Right forelimb (tissue), 1 donor: ENCODE measurements around the gene MARCO.
A peak's percentile ranks its signal among the peaks of the same experiment; 100 is the strongest.
"Not testable (repeated sequence)": the region's sequence is repeated elsewhere in the genome, so short reads cannot be mapped to it uniquely, and the experiment has no call there.

Source experiments
- DNase-seq: peaks from one replicate; pipeline ENCODE4 v3.0.0-alpha.2; 2018

MARCO gene

DNA sequence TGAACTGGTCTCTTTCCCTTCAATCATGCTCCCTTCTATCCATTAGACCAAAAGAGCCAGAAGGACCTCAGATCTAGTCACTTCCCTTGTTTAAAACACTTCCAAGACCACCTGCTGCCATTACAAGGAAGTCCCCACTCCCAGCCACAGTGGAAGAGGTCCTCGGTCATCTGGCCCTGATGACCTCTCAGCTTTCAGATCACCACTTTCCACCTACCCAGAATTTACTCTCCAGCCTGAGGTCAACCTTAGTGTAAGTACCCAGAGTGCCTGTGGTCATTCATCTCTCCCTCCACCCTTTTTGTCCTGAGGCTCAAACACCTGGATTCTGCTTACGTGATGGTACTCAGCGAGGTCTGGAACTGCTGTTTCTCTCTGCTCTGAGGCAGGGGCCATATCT, 67.1 kb downstream of the MARCO start:
- DNase-seq, result peak; percentile 21

DNA sequence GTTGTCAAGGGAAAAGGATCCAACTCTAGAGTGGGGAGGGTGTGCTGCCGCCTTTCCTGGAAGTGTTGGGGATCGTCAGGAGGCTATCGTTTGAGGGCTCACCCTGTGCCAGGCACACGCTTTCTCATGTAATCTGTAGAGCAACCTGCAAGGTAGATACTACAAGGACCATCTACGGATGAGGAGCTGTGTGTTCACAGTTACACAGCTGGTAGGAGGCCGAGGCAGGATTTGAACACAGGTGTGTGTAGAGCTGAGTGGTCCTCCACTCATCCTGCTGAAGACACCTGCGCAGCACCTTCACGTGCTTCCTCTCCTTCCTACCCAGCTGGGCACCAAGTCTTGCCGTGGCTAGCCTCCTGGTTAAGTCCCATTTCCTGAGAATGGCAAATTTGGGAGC, 68.3 kb downstream of the MARCO start:
- DNase-seq, result peak; percentile 30

DNA sequence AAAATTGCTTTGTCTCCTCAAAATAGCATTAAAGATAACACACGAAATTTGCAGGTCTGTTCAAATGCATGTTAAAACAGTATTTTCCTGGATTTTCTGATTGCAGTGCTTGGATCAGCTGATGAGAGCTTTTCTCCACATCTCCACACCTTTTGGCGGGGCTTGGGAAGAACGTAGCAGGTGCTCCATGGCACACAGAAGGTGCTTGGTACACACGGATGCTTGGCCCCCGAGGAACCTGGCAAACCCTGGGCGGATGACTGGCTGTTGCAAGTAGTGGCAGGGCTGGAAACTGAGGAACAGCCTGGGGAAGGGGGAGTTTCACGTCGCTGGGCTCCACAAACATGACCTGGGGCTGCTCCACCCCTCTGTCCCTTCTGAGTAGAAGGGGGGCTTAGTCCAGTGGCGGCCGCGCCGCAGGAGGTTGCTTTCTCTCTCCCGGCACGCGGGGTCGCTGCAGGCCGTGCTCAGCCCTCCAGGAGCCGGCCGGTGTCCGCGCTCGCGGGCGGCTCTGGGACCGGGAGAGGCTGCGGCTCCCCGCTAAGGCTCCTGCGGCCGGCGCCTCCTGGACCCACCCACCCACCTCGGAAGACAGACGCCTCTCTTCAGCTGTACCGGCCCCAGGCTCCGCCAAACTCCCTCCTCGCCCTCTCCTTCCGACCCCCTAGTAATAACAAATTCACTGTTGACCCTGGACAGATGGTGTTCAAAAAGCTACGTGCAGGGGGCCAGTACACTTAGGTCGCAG, 69.3 kb downstream of the MARCO start:
- peak; percentile 70 for DNase-seq

DNA sequence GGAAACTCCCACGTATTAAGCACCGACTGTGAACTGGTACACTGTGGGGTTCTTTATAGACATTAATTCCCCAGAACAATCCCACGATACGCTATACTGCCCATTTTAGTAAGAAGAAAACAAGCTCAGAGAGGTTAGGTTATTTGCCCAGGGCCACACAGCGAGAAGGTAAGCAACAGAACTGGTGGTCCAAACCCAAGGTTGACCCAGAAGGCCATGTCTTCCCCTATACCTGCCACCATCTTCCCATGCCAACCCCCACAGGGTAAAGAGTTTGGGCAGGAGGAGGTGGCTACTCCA, 69.9 kb downstream of the MARCO start:
- DNase-seq, result no peak

DNA sequence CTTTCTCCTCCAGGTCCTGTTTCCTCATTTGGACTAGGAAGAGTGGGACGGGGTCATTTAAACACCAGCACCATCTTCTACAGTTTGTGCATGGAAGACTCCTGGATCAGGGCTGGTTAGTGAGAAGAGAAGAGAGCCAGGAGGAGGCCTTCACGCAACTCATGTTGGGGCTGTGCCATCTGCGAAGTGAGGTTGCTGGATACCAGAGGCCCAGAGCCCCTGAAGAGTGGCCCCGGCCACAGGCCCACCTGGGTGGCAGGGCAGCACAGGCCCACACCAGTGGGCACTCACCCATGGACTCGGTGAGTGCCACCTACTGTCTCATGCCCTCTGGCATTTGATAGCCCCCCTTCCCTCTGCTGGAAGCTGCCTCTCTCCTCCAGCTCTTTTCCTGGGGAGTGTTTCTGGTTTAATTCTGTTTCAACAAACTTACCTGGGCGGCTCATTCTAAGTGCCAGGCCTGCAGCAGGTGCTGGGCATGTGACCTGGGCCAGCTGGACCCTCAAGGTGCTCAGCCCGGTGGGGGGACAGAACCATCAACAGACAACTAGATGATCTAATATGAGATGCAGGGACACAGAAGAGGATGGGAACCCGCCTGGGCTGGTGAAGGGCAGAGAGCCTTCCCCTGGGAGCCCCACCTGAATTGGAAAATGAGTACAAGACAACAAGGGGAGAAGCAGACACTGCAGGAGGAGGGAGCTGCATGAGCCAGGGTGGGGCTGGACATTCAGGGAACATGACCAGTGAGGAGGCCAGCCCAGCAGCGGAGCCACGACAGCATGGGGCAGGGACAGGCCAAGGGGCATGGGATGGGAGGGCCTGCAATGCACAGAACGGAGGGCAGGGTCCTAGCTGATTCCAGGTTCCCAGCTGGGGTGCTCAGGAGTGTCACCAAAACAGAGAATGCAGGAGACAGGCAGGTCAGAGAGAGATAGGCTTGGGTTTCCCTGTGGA, 70.6 kb downstream of the MARCO start:
- peak; percentile 41 for DNase-seq

DNA sequence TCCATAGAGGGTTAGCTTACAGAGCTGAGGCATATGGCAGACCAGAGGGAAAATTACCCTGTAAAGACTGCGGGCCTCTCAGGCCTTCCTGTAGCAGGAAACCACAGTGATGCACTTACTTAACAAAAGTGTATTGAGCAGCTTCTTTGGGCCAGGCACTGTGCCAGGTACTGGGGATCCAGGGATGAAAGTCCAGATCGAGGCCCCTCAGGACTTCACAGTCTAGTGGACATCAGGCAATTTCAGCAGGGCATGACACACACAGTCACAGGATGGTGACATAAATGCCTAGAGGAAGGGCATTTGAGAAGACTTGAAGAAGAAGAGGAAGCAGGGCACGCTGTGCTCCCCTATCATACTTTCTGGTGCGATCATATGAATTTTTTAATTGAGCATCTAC, 71.7 kb downstream of the MARCO start:
- peak; percentile 17 for DNase-seq

DNA sequence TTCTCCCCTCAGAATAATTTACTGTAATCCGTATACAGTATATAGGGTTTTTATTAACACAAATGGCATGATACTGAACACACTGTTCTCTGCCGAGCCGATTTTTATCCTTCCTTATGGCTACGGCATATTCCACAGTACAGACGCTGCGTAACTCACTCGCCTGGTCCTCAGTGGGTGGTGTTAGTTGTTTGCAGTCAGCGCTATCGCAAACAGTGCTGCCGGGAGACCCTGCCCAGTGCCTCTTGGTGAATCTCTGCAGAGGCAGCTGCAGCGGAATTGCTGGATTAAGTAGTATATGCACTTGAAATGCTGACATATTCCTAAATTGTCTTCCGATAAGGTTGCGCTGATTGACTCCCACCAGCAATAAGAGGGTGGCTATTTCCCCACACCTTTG, 73.9 kb downstream of the MARCO start:
- peak; percentile 17 for DNase-seq

DNA sequence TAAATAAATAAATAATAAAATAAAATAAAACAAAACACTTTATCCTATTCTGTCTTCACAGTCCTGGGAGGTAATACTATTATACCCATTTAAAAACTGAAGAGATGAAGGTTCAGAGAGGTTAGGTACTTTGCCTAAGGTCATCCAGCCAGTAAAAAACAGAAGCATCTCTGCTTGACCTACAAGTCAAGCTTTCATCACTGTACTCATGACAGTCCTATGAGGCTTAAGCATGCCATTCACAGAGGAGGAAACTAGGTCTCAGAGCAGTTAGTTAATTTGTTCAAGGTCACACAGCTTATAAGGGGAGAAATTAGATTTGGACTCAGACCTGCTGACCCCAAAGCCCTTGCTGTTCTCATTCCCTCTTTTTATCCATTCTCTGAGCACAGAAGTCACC, 77.5 kb downstream of the MARCO start:
- DNase-seq, result no peak

DNA sequence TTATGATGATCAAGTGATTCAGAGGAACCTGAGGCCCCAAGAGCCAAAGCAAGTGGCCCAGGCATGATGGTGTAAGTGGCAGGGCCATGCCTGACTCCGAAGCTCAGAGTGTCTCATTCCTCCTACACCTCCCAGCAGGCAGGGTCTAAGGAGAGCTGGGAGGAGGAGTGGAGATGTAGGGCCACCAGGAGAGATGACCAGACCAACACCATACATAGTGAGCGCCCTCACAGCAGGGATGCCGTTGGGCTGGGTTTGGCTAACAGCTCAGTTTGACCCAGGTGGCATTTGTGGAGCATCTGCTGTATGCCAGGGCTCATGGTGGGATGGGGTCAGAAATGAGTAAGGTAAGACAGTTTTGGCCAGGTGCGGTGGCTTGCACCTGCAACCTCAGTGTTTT, 80.7 kb downstream of the MARCO start:
- DNase-seq, result no peak

DNA sequence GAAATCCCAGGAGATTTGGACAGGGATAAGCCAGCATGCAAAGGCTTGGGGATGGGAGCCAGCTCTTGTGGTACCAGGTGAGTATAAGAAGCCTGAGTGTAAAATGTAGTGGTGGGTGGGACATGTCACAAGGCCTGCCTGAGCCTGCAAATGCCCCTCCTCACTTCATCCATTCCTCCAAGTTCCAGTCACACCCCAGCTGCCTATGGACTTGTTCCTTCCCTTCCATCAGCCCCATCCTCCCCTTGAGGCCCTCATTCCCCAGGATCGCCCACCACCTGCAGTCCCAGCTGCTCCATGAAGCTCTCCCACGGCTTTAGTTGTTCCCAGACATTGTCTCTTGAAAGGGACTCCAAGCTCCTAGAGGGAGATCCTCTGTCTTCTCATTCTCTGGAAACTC, 81.5 kb downstream of the MARCO start:
- DNase-seq, result no peak

DNA sequence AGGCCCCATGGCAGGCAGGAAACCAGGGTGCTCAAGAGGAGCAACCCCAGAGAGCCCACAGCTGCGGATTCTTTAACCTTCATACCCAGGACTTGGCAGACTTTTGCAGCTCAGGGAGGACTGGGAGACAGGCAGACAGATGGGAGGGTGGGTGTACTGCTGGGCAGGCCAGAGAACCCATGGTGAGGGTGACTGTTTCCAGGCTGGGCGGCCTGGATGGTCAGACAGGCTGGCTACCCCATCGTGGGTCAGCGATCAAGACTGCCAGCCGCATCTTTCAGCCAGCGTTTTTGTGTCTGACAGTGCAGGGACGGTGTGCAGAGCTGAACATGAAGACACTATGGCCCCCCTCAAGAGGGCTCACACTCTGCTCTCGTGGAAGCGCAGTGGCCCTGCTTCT, 82.2 kb downstream of the MARCO start:
- no peak for DNase-seq

DNA sequence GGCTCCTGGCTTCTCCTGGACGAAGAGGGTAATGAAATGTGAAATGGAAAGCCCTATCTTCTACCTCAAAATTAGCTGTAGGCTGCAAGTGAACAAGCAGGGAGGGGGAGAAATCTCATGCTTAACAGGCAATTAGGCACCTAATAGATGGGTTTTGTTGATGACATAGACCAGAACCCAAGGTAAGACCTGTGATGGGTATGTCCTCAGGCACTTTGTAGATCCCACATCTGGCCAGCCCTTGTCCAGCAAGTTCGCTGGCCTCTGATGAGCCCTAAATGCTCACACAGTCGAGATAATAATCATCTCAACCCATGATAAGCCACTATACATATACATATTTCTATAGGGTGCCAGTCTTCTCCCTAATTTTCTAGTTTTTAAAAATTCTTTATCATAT, 82.6 kb downstream of the MARCO start:
- no peak for DNase-seq

DNA sequence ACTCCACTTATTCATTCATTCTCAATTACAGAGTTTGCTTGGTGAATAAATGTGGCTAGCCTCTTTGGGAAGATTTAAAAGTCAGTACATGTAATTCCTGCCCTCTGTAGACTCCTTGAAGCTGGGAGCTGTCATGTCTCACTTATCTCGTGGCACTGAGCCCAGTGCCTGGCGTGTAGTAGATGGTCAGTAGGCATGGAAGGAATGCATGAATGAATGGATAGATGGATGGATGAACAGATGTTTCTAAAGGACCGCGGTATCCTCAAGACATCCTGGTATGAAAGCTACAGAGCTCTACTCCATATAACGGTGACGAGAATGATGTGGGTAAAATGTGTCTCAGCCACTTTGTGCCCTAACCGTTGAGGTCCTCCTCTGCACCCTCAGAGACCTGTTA, 83.0 kb downstream of the MARCO start:
- no peak for DNase-seq

DNA sequence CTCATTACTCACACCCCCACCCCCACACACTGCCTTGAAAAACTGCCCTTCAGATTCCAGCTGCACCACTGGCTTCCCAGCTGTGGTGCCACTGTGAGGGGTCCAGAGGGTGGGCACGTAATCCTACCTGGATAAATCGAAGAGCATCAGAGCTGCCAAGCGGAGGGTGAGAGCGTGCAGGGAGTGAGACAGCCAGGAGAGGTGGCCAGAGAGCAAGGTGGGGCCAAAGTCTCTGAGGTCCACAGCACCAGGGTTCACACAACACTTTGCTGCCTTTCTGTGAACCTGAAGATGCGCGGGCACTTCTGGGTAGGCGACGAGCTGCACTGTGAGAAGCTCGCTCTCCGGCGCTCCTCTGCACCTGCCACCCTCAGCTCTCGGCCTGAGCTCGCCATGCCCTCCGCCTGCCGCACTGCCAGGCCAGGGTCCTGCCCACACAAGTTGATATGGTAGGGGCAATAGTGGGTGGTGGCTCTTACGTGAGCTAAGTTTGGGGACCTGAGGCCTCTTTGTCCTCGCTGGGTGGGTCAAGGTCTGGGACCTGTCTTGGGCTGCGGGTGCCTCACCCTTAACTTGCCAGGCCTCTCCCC, 83.9 kb downstream of the MARCO start:
- no peak for DNase-seq

DNA sequence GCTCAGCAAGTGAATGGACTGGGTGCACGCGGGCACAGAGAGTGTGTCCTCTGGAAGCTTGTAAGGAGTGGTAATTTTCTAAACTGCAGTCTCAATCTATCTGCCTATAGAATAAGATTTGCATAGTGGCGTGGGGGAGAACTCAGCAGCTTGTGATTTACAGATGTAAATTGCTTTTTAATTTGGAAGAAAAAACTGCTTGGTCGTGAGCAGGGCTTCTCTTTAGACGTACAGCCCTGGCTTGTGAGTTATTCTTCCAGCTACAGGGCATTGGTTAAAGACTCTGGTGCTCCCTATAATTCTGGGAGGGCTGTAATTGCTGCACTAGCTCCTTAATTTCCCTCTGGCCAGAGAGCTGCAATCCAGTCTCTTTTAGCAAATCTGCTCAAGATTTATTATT, 84.9 kb downstream of the MARCO start:
- DNase-seq, result no peak

DNA sequence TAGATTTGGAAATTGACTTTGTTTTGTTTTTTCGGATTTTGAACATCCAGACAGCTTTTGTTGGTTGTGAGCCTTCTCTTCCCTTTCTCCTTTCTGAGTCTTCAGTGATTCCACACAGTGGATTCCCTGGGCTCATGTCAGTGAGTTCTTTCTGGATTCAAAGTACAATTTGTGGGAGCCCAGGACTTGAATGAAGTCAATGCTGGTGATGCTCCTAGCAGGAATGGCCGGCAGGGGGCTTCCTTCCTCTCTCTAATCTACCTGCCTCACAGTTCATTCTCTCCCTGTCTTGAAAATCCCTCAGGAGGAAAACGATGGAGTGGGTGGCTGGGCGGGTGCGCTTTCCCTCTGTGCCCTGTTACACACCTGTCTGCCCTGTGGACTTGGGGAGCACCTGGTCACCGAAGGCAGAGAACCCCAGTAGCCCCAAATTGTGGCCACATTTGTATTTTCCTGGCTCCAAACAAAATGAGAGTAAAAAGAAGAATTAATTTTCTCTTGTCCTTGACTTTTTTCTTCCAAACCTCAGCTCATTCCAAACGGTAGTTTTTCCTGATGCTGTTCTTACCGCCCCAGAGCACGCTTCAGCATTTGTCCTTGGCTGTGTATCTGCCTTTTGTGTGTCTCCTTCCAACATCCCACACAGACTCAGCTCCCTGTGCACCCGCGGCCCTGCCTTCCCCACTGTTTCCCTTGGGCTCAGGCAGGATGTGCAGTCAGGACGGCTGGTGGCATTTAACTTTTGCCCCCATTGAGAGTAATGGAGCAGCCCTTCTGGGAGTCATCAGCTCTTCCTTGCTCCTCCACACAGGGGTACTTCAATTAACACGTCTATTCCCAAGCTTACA, 86.6 kb downstream of the MARCO start:
- DNase-seq, result no peak

DNA sequence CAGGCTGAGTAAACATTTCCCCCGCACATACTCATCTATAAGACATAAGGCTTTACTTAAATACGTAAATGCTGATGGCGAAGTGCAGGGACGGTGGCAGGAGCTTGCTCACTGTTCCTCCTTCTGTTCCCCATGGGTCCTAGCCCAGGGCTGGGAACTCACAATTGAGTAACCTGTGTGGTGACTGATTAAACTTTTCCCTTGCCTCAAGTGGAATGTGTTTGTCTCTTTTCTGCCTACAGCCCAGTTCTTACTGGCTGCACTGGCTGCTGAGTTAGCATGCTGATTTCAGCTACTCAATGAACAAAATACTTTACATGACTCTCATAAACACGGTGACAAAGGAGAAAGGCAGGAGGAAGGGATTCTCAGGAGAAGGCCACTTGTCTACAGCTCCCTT, 87.3 kb downstream of the MARCO start:
- no peak for DNase-seq

DNA sequence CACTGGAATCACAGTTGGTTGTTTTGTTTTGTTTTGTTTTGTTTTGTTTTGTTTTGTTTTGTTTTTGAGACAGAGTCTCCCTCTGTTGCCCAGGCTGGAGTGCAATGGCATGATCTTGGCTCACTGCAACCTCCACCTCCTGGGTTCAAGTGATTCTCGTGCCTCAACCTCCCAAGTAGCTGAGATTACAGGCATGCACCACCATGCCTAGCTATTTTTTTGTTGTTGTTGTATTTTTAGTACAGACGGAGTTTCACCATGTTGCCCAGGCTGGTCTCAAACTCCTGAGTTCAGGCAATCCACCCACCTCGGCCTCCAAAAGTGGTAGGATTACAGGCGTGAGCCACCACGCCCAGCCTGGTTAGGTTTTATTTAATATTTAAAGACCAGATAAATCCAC, 95.9 kb downstream of the MARCO start:
- DNase-seq, result not testable (repeated sequence)

DNA sequence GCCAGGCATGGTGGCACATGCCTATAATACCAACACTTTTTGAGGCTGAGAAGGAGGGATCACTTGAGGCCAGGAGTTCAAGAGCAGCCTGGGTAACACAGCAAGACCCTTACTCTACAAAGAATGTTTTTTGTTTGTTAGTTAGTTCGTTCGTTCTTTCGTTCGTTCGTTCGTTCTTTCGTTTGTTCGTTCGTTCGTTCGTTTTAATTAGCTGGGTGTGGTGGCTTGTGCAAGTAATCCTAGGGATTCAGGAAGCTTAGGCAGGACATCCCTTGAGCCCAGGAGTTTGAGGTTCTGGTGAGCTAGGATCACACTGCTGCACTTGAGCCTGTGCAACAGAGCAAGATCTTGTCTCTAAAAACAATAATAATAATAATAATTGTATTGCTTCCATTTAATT, 98.7 kb downstream of the MARCO start:
- DNase-seq, result no peak
